Astrocyte of the cerebellum (primary cell): ENCODE data around the gene FBXO7.

ENCODE experiments used
- DNase-seq: peaks from one replicate; pipeline ENCODE4 v3.0.0-alpha.2; 2011; ENCODE audit warnings: low read depth
- H3K4me3 ChIP-seq: 2 replicates; pipeline ENCODE4 v1.5.1; 2011; ENCODE audit warnings: mild to moderate bottlenecking, low read depth, low read length, moderate library complexity
- CTCF ChIP-seq: IDR thresholded peaks from 2 replicates; pipeline ENCODE4 v1.5.1; 2012; ENCODE audit warnings: low read length, low read depth, moderate library complexity, mild to moderate bottlenecking; ENCODE audit errors: missing control alignments
- in situ Hi-C: cut with HindIII; loops from 2 replicates; pipeline ENCODE4 v1.10.0; 2017; ENCODE audit warnings: low sequenced_read_pairs

Gene FBXO7

GRCh38 chr22:32501836-32502752 lies 27.5 kb downstream of the FBXO7 start:
- H3K4me3 ChIP-seq, result no peak overlapping the region
- DNase-seq, result no peak
- TF ChIP-seq CTCF, result no peak
- in situ Hi-C loops, result no loop called here

DNA sequence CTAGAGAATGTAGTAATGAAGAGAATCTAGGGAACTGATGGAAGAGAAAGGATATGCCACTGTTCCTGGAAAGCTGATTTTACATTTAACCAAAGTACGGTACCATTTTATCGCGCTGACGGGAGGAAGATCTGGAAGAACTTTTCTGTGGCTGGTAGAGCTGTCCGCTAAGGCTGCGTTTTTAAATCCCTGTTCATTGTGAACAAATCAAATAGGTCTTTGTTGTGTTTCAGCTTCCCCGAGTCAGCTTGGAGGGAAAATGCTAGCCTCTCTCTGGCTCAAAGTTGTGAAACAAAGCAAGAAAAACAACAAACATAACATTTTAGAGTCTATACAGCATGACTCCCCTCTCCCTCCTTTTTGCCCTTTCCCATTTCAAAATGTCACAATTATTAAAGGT lies 34.4 kb downstream of the FBXO7 start:
- no peak for TF ChIP-seq CTCF
- no peak for DNase-seq
- no peak overlapping the region for H3K4me3 ChIP-seq
- in situ Hi-C loops, result no loop called here

DNA sequence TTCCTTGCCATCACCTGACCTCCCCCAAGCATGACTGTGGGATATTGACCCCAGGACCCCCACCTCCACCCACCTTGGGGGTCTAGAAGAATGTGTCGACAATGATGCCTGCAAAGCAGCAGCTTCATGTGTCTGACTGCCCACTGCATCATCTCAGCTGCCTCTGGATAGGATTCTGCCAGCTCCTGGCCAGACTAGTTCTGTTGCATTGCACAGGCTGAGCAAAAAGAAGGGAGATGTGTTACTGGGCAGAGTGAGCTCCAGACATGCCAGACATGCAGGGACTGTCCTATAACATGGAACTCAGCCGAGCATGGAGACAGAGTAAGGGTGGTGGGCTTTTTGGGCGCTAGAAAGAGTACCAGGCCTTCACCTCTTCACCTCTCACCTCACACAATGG lies 36.7 kb downstream of the FBXO7 start:
- TF ChIP-seq CTCF, result no peak
- no peak for DNase-seq
- in situ Hi-C loops, result no loop called here
- no peak overlapping the region for H3K4me3 ChIP-seq

DNA sequence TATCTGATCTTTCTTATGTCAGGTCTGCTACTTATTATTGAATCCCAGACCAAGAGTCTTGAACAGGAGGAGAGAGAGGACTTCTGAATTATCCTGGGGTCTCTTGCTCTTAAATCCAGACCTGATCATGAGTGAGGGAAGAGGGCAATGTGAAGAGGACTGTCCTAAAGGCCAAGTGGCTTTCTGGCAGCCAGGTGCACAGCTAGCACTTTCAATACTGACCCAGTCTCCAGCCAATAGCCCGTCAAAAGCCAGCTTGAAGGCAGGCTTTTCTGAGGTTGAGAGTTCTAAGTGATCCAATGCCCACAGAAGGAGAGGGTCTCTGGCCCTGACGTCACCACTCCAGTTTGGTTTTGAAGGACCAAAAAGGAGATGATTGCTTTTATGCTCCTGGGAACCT lies 37.2 kb downstream of the FBXO7 start:
- no peak overlapping the region for H3K4me3 ChIP-seq
- no peak for TF ChIP-seq CTCF
- in situ Hi-C loops, result no loop called here
- DNase-seq, result no peak

DNA sequence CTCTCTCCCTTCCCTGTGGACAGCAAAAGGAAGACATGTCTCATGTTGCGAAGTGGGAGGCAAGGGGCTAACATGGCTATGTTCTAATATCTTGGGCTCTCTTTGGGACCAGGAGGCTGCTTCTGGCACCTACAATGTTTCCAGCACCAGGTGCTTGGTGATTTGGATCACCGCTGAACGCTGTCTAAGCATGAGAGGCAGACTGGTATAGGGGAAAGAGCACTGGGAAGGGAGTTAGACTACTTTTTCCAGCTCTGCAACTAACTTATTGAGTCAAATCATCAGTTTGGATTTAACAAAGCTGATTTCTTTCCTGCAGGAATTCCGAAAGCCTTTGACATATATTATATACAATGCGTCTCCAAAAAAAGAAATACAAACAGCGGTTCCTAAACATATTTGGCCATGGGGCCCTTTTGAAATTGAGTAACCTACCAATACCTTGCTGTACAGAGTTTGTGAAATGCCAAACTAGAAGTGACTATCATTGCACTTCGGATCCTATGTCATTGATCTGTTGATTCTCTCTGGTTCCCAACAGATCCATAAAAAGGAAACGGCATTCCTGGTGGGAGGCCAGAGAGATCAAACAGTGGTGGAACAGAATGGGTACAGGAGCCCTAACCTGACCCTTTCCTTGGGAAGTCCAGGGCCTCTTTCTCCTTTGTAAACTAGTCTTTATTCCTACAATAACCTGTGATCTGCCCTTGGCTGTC lies 37.8 kb downstream of the FBXO7 start:
- H3K4me3 ChIP-seq, result no peak overlapping the region
- TF ChIP-seq CTCF, result no peak
- DNase-seq, result no peak
- in situ Hi-C loops, result no loop called here

DNA sequence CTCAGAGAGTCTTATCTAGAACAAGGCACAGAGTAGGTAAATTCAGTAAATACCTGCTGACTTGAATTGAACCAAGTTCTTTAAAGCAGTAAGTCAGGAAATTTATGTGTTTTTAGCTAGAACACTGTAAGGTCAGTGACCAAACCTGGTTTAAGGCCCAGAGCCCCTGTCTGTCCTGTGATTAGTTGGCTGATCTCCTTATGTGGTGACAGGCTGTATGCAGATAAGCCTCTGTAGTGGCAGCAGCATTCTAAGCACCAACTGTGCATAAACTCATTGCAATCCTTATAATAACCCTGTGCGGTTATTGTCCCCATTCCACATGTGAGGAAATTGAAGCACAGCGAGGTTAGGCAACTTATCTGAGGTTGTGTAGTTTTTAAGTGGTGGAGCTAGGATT lies 40.5 kb downstream of the FBXO7 start:
- TF ChIP-seq CTCF, result no peak
- H3K4me3 ChIP-seq, result no peak overlapping the region
- in situ Hi-C loops, result no loop called here
- no peak for DNase-seq
